ENCODE results near the gene ATG7. TPM values are rescaled to one million over a fixed set of nuclear protein-coding genes. Genes with fewer than 3 reads are reported as not detected.
"Not testable (repeated sequence)": the region's sequence is repeated elsewhere in the genome, so short reads cannot be mapped to it uniquely, and the experiment has no call there.

ATG7 gene
- total RNA-seq, 1 experiment from 2014 or later, result 59.1 TPM

DNA sequence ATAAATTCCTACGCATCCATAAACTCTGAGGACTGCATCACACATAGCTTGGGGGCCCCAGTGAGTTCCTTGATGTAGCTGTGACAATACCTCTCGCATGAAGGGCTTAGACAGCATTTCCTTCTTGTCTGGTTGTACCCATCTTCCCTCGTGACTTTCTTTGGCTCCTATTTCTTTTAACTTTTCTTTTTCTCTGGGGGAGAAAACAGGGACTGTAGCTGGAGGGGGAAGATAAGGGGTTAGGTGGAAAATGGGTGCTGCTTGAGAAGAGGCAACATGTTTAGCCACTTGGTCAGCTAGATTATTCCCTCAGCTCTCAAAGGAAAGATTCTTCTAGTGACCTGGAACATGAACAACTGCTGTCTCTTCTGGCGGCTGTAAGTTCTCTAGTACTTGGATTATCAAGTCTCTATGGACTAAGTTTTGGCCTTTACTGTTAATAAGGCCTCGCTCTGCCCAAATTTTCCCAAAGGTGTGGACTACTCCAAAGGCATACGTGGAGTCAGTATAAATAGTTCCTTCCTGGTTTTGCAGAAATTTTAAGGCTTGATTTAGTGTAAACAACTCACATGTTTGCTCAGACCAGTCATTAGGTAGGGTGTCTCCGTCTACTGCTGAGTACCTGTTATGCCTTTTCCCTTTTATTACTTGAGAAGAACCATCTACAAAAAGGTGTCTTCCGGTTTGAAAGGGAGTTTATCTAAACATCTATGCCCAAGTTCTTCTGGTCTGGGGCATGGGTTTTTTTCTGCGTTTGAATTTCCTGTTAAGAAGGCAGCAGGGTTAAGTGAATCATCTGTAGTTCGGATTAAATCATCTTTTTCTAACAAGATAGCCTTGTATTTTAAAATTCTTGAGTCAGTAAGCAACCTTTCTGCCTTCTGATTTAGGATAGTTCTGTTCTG is 21.0 kb upstream of the ATG7 start:
- no peak for DNase-seq (ENCODE audit: low spot score)

DNA sequence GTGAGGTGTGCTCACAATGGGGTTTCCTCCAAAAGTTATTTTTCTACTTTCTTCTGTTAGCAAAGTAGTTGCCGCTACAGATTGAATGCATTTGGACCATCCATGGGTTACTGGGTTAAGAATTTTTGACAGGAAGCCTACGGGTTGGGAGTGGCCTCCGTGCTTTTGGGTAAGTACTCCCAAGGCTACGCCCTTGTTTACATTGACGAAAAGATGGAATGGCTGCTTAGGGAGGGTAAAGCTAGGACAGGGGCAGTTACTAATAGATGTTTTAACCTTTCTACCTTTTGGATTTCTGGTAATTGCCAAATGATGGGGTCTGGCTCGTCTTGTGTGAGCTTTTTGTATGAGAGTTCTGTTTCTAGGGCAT is 20.4 kb upstream of the ATG7 start:
- no peak for DNase-seq (ENCODE audit: low spot score)

- DNase-seq (ENCODE audit: low spot score), result no peak
These were observed 17.3 kb upstream of the ATG7 start for GRCh38 chr3:11254876-11255275.

- DNase-seq (ENCODE audit: low spot score), result not testable (repeated sequence)
These were observed 16.7 kb upstream of the ATG7 start for GRCh38 chr3:11255537-11255936.

DNA sequence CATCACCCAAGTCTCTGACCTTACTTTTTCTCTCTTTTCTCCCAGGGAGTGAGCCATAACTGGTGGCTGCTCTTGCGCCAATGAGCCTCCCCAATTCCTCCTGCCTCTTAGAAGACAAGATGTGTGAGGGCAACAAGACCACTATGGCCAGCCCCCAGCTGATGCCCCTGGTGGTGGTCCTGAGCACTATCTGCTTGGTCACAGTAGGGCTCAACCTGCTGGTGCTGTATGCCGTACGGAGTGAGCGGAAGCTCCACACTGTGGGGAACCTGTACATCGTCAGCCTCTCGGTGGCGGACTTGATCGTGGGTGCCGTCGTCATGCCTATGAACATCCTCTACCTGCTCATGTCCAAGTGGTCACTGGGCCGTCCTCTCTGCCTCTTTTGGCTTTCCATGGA is 13.2 kb upstream of the ATG7 start:
- DNase-seq (ENCODE audit: low spot score), result no peak

GRCh38 chr3:11260460-11260859 is 11.7 kb upstream of the ATG7 start:
- no peak for DNase-seq (ENCODE audit: low spot score)

GRCh38 chr3:11269007-11269406 is 3.2 kb upstream of the ATG7 start:
- no peak for DNase-seq (ENCODE audit: low spot score)

DNA sequence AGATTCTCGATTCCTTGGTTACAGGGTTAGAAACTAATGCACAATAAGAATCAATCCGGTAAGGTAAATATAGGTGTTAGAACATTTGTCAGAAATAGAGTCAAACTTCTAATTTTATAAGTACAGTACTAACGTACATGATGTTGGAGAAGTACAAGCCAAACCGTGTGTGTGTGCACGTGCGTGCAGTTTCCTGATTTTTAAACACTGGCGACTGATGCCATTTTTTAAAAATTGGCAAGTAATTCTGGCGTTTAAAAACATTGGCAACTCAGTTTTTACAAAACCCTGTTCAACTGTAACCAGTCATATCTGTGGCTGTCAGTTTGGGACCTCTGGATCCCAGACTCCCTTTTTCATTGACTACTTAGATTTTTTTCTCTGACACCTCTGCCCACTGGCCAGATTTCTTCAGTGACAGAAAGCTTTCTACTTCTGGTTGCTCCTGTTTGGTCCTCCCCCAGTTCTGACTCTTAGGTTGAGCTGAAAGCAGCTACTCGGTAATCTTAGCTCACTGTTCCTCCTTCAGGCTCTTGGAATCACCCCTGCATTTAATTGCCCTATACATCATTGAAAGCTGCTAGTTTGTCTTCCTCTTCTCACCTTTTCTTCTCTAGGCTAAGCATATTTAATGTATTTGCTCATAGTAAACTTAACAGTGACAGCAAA is 843 bp downstream of the ATG7 start:
- no peak for DNase-seq (ENCODE audit: low spot score)

DNA sequence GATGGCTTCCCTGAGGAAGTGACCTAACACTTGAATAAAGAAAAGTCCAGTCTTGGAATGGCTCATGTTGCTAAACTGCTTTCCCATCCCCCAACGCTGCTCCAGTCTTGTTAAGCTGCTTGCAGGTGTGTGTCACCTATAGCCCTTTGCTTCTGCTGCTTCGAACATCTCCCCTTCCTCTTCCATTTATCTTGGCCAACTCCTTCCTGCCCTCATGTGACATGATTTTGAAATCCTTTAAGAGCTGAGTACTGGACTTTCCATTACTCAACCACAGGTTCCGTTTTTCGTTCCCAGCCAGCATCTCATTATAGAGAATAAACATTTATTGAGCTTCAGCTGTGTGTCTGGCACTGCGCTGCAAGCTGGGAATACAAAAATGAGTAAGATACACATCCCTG is 1.7 kb downstream of the ATG7 start:
- DNase-seq (ENCODE audit: low spot score), result no peak

DNA sequence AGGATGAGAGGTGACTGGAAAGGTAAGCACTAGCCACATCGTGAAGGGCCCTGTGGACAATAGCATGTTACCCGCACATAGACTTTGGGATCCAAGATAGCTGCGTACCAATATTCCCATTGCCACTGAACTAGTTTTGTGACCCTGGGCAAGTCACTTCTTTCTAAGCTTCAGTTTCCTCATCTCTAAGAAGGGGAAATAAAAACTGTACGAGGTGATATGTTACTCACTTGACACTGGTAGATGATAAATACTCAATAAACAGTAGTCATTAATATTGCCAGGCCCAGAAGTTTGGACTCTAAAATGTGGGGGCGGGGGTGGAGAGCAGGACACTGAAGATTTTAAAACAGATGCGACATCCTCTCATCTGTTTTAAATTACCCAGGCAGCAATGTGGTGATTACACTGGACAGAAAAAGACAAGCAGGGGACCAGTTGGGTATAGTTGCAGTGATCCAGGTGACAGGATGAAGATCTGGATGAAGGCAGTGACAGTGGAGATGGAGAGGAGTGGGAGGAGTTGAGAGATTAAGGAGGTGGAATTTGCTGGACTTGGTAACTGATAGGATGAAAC is 2.5 kb downstream of the ATG7 start:
- DNase-seq (ENCODE audit: low spot score), result no peak

DNA sequence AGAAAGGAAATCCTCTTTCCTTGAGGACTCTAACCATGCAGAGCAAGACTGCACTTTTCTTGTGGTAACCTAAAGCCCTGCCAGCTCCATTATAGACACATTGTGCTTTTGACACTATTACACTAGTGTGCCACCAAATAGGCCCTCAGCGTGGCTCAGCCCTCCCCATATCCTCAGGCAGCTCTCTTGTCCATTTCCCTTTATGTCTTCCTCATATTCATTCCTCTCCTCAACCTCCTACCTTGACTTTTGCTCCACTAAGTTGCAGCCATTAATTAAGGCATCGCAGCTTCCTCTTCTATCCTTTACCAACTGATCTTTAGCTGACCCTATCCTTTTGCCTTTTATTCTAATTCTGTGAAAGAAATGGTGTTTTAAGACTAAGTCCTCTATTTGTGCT is 3.7 kb downstream of the ATG7 start:
- no peak for DNase-seq (ENCODE audit: low spot score)

DNA sequence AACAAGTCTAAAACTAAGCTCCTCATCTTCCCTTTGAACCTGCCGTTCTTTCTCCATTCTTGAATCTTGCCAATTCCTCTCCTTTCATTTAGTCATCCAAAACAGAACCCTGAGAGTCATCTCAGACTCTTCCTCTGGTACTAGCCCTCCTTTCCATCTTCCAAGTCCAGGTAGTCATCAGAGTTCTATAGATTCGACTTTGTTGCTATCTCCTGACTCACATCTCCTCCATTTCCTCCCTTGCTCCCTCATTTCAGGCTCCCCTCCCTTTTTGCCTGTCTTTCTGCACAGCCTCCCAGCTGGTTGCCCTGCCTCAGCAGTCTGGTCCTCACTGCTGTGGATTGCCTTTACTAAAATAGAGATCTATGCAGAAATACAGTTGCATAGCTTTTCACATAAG is 4.7 kb downstream of the ATG7 start:
- DNase-seq (ENCODE audit: low spot score), result no peak

- DNase-seq (ENCODE audit: low spot score), result no peak
These were observed 10.3 kb downstream of the ATG7 start for GRCh38 chr3:11282250-11283138.

DNA sequence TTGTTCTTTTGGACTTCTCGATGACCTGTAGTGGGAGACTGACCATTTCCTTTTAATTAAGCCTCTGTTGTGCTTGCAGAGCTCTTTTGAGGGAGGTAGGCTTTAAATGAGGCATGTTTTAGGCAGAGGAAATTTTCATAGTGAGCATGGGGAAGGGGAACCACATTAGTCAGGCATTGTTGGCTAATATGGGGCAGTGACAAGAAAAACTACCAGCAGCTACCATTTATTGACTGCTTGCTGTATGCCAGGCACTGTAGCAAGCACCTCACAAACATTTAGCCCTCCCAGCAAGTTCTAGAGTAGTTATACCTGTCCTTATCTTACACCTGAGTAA is 10.9 kb downstream of the ATG7 start:
- no peak for DNase-seq (ENCODE audit: low spot score)

DNA sequence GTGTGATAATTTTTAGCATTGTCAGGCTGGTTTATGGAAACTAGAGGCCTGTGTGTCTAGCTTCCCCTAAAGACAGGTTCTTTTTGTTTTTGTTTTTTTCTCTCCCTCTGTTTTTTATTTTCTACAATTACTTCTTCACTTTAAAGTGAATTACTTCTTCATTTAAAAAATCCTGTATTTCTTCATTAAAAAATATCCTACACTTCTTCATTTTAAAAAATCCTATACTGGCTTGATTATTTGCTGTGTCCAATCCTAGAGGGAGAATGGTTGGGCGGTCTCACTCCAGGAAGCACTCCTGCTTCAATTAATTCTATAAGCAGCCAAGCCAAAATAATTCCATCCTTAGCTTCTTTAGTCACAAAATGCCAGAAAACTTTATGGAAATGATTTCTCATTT is 11.8 kb downstream of the ATG7 start:
- DNase-seq (ENCODE audit: low spot score), result no peak

DNA sequence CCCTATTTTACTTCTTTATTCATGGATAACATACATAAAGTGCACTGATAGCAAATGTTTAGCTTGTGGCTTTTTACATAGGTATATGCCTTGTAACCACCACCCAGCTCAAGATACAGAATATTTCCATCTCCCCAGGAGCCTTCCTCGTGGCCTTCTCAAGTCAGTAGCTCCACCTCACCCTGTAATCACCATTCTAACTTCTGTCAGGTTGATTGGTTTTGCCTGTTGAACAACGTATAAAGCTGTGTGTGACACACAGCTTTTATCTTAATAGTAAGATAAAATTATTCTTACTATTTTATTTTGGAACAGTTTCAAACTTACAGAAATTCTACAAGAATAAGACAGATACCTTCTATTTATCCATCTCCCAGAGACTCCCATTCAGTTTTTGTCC is 13.3 kb downstream of the ATG7 start:
- no peak for DNase-seq (ENCODE audit: low spot score)

- no peak for DNase-seq (ENCODE audit: low spot score)
These were observed 15.2 kb downstream of the ATG7 start for GRCh38 chr3:11287404-11287803.

DNA sequence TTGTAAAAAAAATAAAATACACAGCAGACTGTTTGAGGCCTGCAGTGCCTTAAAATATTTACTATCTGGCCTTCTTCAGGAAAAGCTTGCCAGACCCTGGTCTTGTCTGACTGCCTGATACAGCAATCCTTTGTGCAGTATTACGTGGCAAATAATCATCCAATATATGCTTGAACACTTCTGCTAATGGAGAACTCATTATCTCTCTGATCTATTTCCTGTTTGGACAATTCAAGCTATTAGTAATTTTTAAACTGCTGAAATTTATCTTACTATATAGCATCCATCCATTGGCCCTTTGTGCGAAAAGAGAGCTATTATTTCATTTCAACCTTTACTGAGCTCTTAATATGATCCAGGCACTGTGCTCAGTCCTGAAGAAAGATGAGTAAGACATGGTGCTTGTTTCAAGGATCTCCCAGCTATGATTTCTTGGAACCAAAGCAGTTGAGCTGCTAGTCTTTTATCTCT is 15.9 kb downstream of the ATG7 start:
- DNase-seq (ENCODE audit: low spot score), result no peak

GRCh38 chr3:11288786-11289637 is 16.8 kb downstream of the ATG7 start:
- DNase-seq (ENCODE audit: low spot score), result peak; percentile 81

DNA sequence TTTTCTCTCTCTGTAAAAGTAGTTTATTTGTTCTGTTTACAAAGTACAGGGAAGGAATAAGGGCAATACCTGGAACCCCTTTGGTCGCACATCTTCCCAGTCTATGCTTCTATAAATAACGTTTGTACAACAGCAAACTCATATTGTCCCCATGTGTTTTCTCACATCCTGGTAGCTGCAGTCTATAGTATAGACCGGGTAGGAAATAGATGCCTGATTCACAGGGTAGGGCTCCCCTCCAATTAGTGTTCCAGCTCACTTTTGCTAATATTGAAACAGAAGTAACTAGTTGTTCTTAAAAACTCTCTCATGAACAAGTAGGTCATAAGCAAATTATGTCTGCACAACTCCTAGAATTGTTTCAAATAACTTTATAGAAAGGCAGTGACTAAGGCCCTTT is 17.7 kb downstream of the ATG7 start:
- no peak for DNase-seq (ENCODE audit: low spot score)

All from H4 (cell line).